Measurements from ENCODE around the gene NEDD8.

Gene NEDD8

DNA sequence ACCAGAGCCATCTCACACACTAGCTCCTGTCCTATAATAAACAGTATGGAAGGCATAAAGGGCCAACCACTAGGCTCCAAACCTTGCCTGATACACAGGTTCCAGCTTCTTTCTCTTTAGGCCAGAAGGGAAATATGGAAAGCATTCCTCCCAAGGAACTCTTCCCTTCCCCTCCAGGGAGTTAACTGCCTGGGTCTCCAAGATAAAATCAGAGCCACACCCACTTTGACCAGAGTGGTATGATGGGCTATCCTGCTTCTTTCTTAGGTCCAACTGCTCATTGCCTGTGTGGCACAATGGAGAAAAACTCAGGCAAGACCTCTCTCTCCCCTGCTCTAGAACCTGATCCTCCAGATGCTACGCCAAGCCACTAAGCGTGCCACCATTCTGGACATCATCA is 24.5 kb downstream of the NEDD8 start:
- no peak overlapping the region for H3K9ac ChIP-seq (ENCODE audit: low read length)
- no peaks in the 10 kb centered on the region for H3K27me3 ChIP-seq (ENCODE audit: low read length)
- no peaks in the 10 kb centered on the region for H3K36me3 ChIP-seq (ENCODE audit: low read length)
- peaks cover 6% of the 10 kb centered on the region; the same call in 1 of the 2 replicates for H3F3A ChIP-seq (ENCODE audit: insufficient read depth)
- H2AFZ ChIP-seq (ENCODE audit: low read depth, low read length, severe bottlenecking): no peak overlapping the region
- H3K27ac ChIP-seq (ENCODE audit: low read depth, low read length): no peak overlapping the region
- no peak for TF ChIP-seq EZH2phosphoT487 (conservative IDR thresholded peaks at IDR 0.05; ENCODE audit: low read length)
- TF ChIP-seq, protein P1, sequence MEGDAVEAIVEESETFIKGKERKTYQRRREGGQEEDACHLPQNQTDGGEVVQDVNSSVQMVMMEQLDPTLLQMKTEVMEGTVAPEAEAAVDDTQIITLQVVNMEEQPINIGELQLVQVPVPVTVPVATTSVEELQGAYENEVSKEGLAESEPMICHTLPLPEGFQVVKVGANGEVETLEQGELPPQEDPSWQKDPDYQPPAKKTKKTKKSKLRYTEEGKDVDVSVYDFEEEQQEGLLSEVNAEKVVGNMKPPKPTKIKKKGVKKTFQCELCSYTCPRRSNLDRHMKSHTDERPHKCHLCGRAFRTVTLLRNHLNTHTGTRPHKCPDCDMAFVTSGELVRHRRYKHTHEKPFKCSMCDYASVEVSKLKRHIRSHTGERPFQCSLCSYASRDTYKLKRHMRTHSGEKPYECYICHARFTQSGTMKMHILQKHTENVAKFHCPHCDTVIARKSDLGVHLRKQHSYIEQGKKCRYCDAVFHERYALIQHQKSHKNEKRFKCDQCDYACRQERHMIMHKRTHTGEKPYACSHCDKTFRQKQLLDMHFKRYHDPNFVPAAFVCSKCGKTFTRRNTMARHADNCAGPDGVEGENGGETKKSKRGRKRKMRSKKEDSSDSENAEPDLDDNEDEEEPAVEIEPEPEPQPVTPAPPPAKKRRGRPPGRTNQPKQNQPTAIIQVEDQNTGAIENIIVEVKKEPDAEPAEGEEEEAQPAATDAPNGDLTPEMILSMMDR (IDR thresholded peaks at IDR 0.05; ENCODE audit: insufficient read depth, low read length, poor library complexity, severe bottlenecking): no peak
- no peaks in the 10 kb centered on the region for H3K79me2 ChIP-seq (ENCODE audit: insufficient read depth, low read length)
- no peaks in the 10 kb centered on the region for H3K9me2 ChIP-seq (replicated peaks; ENCODE audit: insufficient read depth, low read length)
- H3K9me3 ChIP-seq (ENCODE audit: insufficient read depth, low read length): no peaks in the 10 kb centered on the region
- H3K4me3 ChIP-seq (ENCODE audit: insufficient read depth, low read length, poor library complexity, severe bottlenecking): no peak overlapping the region
- H4K20me1 ChIP-seq (ENCODE audit: low read depth, low read length): no peaks in the 10 kb centered on the region
- H3K4me2 ChIP-seq (ENCODE audit: low read depth, low read length, poor library complexity, severe bottlenecking): no peak overlapping the region

DNA sequence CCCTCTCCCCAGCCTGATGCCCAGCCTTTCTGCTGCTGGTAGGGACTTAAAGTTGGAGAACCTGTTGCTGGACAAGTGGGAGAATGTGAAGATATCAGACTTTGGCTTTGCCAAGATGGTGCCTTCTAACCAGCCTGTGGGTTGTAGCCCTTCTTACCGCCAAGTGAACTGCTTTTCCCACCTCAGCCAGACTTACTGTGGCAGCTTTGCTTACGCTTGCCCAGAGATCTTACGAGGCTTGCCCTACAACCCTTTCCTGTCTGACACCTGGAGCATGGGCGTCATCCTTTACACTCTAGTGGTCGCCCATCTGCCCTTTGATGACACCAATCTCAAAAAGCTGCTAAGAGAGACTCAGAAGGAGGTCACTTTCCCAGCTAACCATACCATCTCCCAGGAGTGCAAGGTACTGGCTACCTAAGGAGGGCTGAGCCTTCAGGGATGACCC is 25.0 kb downstream of the NEDD8 start:
- Histone ChIP-seq H3K4me2 (ENCODE audit: low read depth, low read length, poor library complexity, severe bottlenecking) (no peak overlapping the region), H3K9me2 (replicated peaks; ENCODE audit: insufficient read depth, low read length) (no peaks in the 10 kb centered on the region), H3K79me2 (ENCODE audit: insufficient read depth, low read length) (no peaks in the 10 kb centered on the region), H3K9me3 (ENCODE audit: insufficient read depth, low read length) (no peaks in the 10 kb centered on the region), H3K36me3 (ENCODE audit: low read length) (no peaks in the 10 kb centered on the region), H3K27ac (ENCODE audit: low read depth, low read length) (no peak overlapping the region), H3K9ac (ENCODE audit: low read length) (no peak overlapping the region), H3F3A (ENCODE audit: insufficient read depth) (peaks cover 6% of the 10 kb centered on the region; the same call in 1 of the 2 replicates), H4K20me1 (ENCODE audit: low read depth, low read length) (no peaks in the 10 kb centered on the region), H3K4me3 (ENCODE audit: insufficient read depth, low read length, poor library complexity, severe bottlenecking) (no peak overlapping the region), H3K27me3 (ENCODE audit: low read length) (no peaks in the 10 kb centered on the region), H2AFZ (ENCODE audit: low read depth, low read length, severe bottlenecking) (no peak overlapping the region)
- TF ChIP-seq EZH2phosphoT487 (conservative IDR thresholded peaks at IDR 0.05; ENCODE audit: low read length): no peak
- TF ChIP-seq, protein P1 (IDR thresholded peaks at IDR 0.05; ENCODE audit: insufficient read depth, low read length, poor library complexity, severe bottlenecking): no peak

DNA sequence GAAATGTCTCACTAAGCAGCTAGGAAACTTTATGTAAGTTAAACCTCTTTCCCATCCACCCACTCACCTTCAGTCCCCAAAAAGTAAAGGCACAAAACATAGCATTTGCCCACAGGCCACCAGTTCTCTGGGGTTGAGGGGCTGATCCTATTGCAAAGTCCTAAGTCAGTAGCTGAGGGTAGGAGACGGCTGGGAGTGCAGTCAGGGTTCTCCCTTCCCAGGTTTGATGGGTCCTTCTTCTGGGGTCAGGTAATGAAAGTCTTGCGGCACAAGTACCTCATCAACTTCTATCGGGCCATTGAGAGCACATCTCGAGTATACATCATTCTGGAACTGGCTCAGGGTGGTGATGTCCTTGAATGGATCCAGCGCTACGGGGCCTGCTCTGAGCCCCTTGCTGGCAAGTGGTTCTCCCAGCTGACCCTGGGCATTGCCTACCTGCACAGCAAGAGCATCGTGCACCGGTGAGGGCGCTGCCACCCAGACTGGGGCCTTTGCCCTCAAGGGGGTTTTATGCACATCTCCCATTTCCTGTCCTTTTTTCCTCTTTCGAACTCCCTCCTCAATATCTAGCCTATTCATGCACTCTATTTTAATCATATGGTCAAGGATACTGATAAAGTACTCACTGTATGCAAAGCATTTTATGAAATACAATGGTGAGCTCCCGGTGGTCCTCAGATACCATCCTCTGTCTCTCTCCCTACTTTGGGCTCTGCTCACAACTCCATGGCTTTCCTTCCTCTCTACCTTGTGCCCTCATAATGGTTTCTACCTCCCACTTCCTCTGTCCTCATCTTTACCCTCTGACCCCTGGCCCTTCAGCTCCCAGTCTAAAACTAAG is 25.7 kb downstream of the NEDD8 start:
- Histone ChIP-seq H3K79me2 (ENCODE audit: insufficient read depth, low read length) (no peaks in the 10 kb centered on the region), H3K27me3 (ENCODE audit: low read length) (no peaks in the 10 kb centered on the region), H3K9me3 (ENCODE audit: insufficient read depth, low read length) (no peaks in the 10 kb centered on the region), H3K36me3 (ENCODE audit: low read length) (peaks cover under 1% of the 10 kb centered on the region; the same call in 1 of the 2 replicates), H3K27ac (ENCODE audit: low read depth, low read length) (no peak overlapping the region), H3K9me2 (replicated peaks; ENCODE audit: insufficient read depth, low read length) (no peaks in the 10 kb centered on the region), H3K4me3 (ENCODE audit: insufficient read depth, low read length, poor library complexity, severe bottlenecking) (no peak overlapping the region), H3K4me2 (ENCODE audit: low read depth, low read length, poor library complexity, severe bottlenecking) (no peak overlapping the region), H3K9ac (ENCODE audit: low read length) (no peak overlapping the region), H3F3A (ENCODE audit: insufficient read depth) (peaks cover 6% of the 10 kb centered on the region; the same call in 1 of the 2 replicates), H2AFZ (ENCODE audit: low read depth, low read length, severe bottlenecking) (no peak overlapping the region), H4K20me1 (ENCODE audit: low read depth, low read length) (no peaks in the 10 kb centered on the region)
- TF ChIP-seq, protein P1 (IDR thresholded peaks at IDR 0.05; ENCODE audit: insufficient read depth, low read length, poor library complexity, severe bottlenecking): no peak
- no peak for TF ChIP-seq EZH2phosphoT487 (conservative IDR thresholded peaks at IDR 0.05; ENCODE audit: low read length)

Measured in SU-DHL-6 (cell line).